ENCODE data around the gene RBPJ. TPM values are rescaled to one million over a fixed set of nuclear protein-coding genes. Genes with fewer than 3 reads are reported as not detected.

Gene RBPJ
- total RNA-seq, 2 donors from 2014 or later, result 32.7 to 37.9 TPM

GRCh38 chr4:26473893-26474292 lies 153.1 kb downstream of the RBPJ start:
- intact Hi-C loops (cut with DNase I), result no loop called here
- 76 to 84% methylated on average over 7 to 8 of the region's 8 CpGs for whole genome bisulfite sequencing, 2 donors

DNA sequence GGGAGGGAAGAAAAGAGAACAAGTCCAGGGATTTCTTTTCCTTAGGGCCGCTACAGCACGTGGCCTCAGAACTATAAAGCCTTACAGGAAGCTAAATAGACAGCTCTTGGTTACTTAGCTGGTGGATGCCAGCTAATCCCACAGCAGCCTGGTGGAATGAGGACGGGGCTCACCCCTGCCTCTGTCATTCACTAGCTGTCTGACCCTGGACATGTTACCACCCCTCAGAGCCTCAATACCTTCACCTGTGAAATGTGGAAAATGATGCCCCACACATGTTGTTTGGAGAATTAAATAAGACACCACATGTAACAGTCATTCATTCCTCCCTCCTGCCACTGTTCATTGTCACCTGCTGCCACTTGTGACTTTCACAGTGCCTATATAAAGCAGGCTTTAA lies 153.7 kb downstream of the RBPJ start:
- DNase-seq (no peak), ATAC-seq (no peak)
- intact Hi-C loops (cut with DNase I), result no loop called here
- no peak overlapping the region for H3K27ac ChIP-seq
- no peaks in the 10 kb centered on the region for H3K9me3 ChIP-seq
- peaks cover 8% of the 10 kb centered on the region for H3K4me1 ChIP-seq
- no peak overlapping the region for H3K4me3 ChIP-seq
- no peak for TF ChIP-seq POLR2A (IDR thresholded peaks at IDR 0.05)
- TF ChIP-seq, protein P1, sequence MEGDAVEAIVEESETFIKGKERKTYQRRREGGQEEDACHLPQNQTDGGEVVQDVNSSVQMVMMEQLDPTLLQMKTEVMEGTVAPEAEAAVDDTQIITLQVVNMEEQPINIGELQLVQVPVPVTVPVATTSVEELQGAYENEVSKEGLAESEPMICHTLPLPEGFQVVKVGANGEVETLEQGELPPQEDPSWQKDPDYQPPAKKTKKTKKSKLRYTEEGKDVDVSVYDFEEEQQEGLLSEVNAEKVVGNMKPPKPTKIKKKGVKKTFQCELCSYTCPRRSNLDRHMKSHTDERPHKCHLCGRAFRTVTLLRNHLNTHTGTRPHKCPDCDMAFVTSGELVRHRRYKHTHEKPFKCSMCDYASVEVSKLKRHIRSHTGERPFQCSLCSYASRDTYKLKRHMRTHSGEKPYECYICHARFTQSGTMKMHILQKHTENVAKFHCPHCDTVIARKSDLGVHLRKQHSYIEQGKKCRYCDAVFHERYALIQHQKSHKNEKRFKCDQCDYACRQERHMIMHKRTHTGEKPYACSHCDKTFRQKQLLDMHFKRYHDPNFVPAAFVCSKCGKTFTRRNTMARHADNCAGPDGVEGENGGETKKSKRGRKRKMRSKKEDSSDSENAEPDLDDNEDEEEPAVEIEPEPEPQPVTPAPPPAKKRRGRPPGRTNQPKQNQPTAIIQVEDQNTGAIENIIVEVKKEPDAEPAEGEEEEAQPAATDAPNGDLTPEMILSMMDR (IDR thresholded peaks at IDR 0.05), result no peak
- no peaks in the 10 kb centered on the region for H3K27me3 ChIP-seq
- 71 to 81% methylated on average over 3 of the region's 3 CpGs for WGBS, 2 donors
- H3K36me3 ChIP-seq (replicated peaks in 1 of 2; ENCODE audit: insufficient read depth in 1 of 2, low read depth in 2 of 2), result no peaks in the 10 kb centered on the region

More at GRCh38 chr4:26473893-26474292, 153.1 kb downstream of the RBPJ start:
- no peaks in the 10 kb centered on the region for H3K36me3 ChIP-seq (replicated peaks in 1 of 2; ENCODE audit: insufficient read depth in 1 of 2, low read depth in 2 of 2)
- H3K27ac ChIP-seq, result no peak overlapping the region
- ATAC-seq (no peak), DNase-seq (no peak)
- H3K9me3 ChIP-seq, result no peaks in the 10 kb centered on the region
- no peak overlapping the region for H3K4me3 ChIP-seq
- H3K4me1 ChIP-seq, result peaks cover 11% of the 10 kb centered on the region
- no peak for TF ChIP-seq POLR2A (IDR thresholded peaks at IDR 0.05)
- TF ChIP-seq, protein P1 (IDR thresholded peaks at IDR 0.05), result no peak
- no peaks in the 10 kb centered on the region for H3K27me3 ChIP-seq

DNA sequence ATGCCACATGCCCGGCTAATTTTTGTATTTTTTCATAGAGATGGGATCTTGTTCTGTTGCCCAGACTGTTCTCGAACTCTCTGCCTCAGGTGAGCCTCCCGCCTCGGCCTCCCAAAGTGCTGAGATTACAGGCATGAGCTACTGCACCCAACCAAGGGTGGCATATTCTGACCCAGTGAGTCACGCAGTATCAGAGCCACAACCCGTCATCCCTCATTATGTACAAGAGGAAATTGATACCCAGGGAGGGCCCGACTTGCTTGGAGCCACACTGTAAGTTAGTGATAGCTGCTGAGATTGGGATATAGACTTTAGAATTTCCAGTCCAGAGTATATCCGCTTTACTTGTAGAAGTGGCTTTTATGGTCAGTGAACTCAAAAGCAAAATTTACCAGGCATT lies 154.9 kb downstream of the RBPJ start:
- no peak overlapping the region for H3K4me3 ChIP-seq
- TF ChIP-seq, protein P1 (IDR thresholded peaks at IDR 0.05), result no peak
- no peak for TF ChIP-seq POLR2A (IDR thresholded peaks at IDR 0.05)
- no peaks in the 10 kb centered on the region for H3K36me3 ChIP-seq (replicated peaks in 1 of 2; ENCODE audit: insufficient read depth in 1 of 2, low read depth in 2 of 2)
- DNase-seq (no peak), ATAC-seq (no peak)
- no peaks in the 10 kb centered on the region for H3K9me3 ChIP-seq
- WGBS, 2 donors, result 84 to 85% methylated on average over 8 of the region's 8 CpGs
- H3K27ac ChIP-seq, result no peak overlapping the region
- no peaks in the 10 kb centered on the region for H3K27me3 ChIP-seq
- intact Hi-C loops (cut with DNase I), result no loop called here
- peaks cover 8% of the 10 kb centered on the region for H3K4me1 ChIP-seq

GRCh38 chr4:26476545-26476944 lies 155.7 kb downstream of the RBPJ start:
- no peaks in the 10 kb centered on the region for H3K27me3 ChIP-seq
- TF ChIP-seq, protein P1 (IDR thresholded peaks at IDR 0.05), result no peak
- no peak for TF ChIP-seq POLR2A (IDR thresholded peaks at IDR 0.05)
- WGBS, 2 donors, result 54% methylated on average over 5 of the region's 5 CpGs
- intact Hi-C loops (cut with DNase I), result no loop called here
- no peaks in the 10 kb centered on the region for H3K9me3 ChIP-seq
- H3K4me3 ChIP-seq, result no peak overlapping the region
- DNase-seq, result no peak
- ATAC-seq, result no peak
- no peaks in the 10 kb centered on the region for H3K36me3 ChIP-seq (replicated peaks in 1 of 2; ENCODE audit: insufficient read depth in 1 of 2, low read depth in 2 of 2)
- H3K27ac ChIP-seq, result no peak overlapping the region
- H3K4me1 ChIP-seq, result peaks cover 8% of the 10 kb centered on the region

GRCh38 chr4:26478330-26478729 lies 157.5 kb downstream of the RBPJ start:
- Histone ChIP-seq H3K4me1 (peaks cover 8% of the 10 kb centered on the region), H3K27me3 (no peaks in the 10 kb centered on the region), H3K4me3 (no peak overlapping the region), H3K27ac (peak overlapping the region in 1 of 4 donors; percentile 25), H3K9me3 (no peaks in the 10 kb centered on the region), H3K36me3 (replicated peaks in 1 of 2; ENCODE audit: insufficient read depth in 1 of 2, low read depth in 2 of 2) (no peaks in the 10 kb centered on the region)
- intact Hi-C loops (cut with DNase I), result no loop called here
- TF ChIP-seq, protein P1 (IDR thresholded peaks at IDR 0.05), result no peak
- no peak for TF ChIP-seq POLR2A (IDR thresholded peaks at IDR 0.05)
- WGBS, 2 donors, result 52 to 61% methylated on average over 13 of the region's 13 CpGs
- peak in 3 of 4 donors; percentile 7 to 23 (median 22) for DNase-seq
- ATAC-seq, result peak; percentile 33

Data from body of pancreas (tissue), 4 donors.